ENCODE results near the gene COA5.

Gene COA5

DNA sequence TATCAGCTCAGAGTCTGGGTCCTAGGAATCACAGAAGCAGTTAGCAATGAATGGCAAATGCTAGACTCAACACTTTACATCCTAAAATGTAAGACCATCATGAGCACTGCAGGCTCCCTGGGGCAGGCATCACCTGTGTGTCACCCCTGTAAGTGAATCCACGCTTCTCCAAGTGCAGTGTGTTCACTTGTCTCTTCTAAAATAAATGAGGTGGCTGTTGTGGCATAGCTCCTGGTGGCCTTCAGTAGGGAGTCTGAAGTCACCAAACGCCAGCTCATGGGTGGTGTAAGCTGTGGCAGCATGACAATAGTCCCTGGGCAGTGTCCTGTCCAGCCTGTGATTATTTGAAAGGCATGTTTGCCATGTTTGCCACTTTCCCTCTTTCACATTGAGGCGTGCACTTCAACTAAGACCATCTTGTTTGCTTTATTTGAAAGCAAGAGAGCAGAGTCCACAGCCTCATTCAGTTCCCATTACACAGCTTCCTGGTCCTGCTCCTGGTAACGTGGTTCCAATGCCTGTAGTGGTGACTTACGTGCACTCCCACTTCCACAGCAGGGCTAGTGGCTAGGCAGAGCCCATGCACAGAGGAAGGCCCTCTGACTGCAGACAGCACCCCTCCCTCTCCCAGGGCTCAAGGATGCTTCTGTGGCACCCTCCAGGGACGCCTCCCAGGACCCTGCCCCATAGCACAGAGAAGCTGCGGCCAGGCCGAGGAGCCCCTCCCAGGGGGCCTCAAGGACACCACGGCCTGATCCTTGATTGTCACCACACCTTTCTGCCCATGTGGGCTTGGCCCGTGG, 24.3 kb downstream of the COA5 start:
- Histone ChIP-seq H3K4me1 (no peaks in the 10 kb centered on the region), H3K4me2 (ENCODE audit: low read length) (no peak overlapping the region), H3K79me2 (no peaks in the 10 kb centered on the region), H2AFZ (no peak overlapping the region), H3K9me3 (ENCODE audit: control insufficient read depth, low read length) (no peaks in the 10 kb centered on the region), H3K27ac (no peak overlapping the region), H3K36me3 (ENCODE audit: control insufficient read depth, insufficient read depth, low read length) (no peaks in the 10 kb centered on the region), H3K9ac (no peak overlapping the region), H3K27me3 (ENCODE audit: control insufficient read depth, insufficient read depth, low read length) (no peaks in the 10 kb centered on the region), H3K4me3 (ENCODE audit: low read depth, low read length) (no peak overlapping the region)
- TF ChIP-seq, protein P1, sequence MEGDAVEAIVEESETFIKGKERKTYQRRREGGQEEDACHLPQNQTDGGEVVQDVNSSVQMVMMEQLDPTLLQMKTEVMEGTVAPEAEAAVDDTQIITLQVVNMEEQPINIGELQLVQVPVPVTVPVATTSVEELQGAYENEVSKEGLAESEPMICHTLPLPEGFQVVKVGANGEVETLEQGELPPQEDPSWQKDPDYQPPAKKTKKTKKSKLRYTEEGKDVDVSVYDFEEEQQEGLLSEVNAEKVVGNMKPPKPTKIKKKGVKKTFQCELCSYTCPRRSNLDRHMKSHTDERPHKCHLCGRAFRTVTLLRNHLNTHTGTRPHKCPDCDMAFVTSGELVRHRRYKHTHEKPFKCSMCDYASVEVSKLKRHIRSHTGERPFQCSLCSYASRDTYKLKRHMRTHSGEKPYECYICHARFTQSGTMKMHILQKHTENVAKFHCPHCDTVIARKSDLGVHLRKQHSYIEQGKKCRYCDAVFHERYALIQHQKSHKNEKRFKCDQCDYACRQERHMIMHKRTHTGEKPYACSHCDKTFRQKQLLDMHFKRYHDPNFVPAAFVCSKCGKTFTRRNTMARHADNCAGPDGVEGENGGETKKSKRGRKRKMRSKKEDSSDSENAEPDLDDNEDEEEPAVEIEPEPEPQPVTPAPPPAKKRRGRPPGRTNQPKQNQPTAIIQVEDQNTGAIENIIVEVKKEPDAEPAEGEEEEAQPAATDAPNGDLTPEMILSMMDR (IDR thresholded peaks at IDR 0.05), result no peak

DNA sequence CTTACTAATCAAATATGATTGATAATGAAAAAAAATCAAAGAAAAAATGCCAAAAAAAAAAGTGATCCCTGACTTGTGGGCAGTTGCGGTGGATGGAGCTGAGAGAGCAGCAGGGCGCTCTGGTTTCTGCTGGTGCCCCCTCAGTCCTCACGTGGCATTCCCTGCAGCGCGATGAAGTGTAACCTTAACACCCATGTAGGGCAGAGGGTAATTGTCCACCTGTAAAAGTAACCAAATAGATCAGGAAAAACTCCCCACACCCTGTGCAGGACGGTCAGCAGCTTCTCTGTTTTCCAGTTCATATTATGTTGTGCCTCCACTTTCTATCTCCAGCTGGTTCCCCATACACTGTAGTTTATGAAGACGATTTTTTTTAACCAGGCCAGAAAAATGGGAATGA, 25.0 kb downstream of the COA5 start:
- Histone ChIP-seq H3K27ac (no peak overlapping the region), H3K4me1 (no peaks in the 10 kb centered on the region), H2AFZ (no peak overlapping the region), H3K79me2 (no peaks in the 10 kb centered on the region), H3K9me3 (ENCODE audit: control insufficient read depth, low read length) (no peaks in the 10 kb centered on the region), H3K27me3 (ENCODE audit: control insufficient read depth, insufficient read depth, low read length) (no peaks in the 10 kb centered on the region), H3K4me3 (ENCODE audit: low read depth, low read length) (no peak overlapping the region), H3K9ac (no peak overlapping the region), H3K4me2 (ENCODE audit: low read length) (no peak overlapping the region), H3K36me3 (ENCODE audit: control insufficient read depth, insufficient read depth, low read length) (no peaks in the 10 kb centered on the region)
- TF ChIP-seq, protein P1 (IDR thresholded peaks at IDR 0.05), result no peak

DNA sequence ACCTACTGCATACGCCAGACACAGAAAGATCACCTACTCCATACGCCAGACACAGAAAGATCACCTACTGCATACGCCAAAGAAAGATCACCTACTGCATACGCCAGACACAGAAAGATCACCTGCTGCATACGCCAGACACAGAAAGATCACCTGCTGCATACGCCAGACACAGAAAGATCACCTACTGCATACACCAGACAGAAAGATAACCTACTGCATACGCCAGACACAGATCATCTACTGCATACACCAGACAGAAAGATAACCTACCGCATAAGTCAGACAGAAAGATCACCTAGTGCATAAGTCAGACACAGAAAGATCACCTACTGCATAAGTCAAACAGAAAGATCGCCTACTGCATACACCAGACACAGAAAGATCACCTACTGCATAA, 25.8 kb downstream of the COA5 start:
- no peak overlapping the region for H3K9ac ChIP-seq
- TF ChIP-seq, protein P1 (IDR thresholded peaks at IDR 0.05), result no peak
- no peaks in the 10 kb centered on the region for H3K27me3 ChIP-seq (ENCODE audit: control insufficient read depth, insufficient read depth, low read length)
- no peaks in the 10 kb centered on the region for H3K79me2 ChIP-seq
- H2AFZ ChIP-seq, result no peak overlapping the region
- H3K4me3 ChIP-seq (ENCODE audit: low read depth, low read length), result no peak overlapping the region
- no peaks in the 10 kb centered on the region for H3K4me1 ChIP-seq
- no peak overlapping the region for H3K27ac ChIP-seq
- H3K4me2 ChIP-seq (ENCODE audit: low read length), result no peak overlapping the region
- no peaks in the 10 kb centered on the region for H3K36me3 ChIP-seq (ENCODE audit: control insufficient read depth, insufficient read depth, low read length)
- H3K9me3 ChIP-seq (ENCODE audit: control insufficient read depth, low read length), result no peaks in the 10 kb centered on the region

DNA sequence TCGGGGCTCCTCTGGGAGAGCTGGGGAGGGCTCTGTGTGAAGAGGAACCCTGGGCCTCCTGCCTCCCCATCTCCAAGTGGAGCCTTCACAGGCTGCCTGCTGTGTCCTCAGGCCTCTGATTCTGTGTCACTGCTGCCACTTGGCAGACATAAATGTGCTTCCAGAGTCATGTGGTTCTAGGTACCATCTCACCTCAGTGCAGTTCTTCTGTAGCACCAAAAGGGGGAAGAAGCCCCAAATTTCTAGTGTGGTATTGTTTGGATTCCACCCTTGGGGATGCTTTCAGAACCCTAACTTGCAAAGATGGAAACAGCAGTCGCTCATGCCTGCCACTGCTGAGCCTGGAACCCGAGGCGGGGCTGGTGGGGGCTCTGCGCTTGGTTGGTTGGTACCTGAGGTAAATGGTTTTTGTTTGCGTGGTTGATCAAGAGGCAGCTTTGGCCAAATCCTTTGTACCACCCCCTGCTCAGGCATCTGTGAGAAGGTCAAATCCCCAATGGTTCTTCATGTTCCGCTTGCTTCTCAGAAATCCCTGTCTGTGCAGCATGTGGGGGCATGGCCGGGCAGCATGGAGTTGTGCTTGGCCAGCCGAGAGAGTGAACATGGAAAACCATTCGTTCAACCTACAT, 27.5 kb downstream of the COA5 start:
- Histone ChIP-seq H3K4me3 (ENCODE audit: low read depth, low read length) (no peak overlapping the region), H3K27me3 (ENCODE audit: control insufficient read depth, insufficient read depth, low read length) (no peaks in the 10 kb centered on the region), H3K4me1 (no peaks in the 10 kb centered on the region), H2AFZ (no peak overlapping the region), H3K27ac (no peak overlapping the region), H3K79me2 (no peaks in the 10 kb centered on the region), H3K9ac (no peak overlapping the region), H3K9me3 (ENCODE audit: control insufficient read depth, low read length) (no peaks in the 10 kb centered on the region), H3K36me3 (ENCODE audit: control insufficient read depth, insufficient read depth, low read length) (no peaks in the 10 kb centered on the region), H3K4me2 (ENCODE audit: low read length) (no peak overlapping the region)
- TF ChIP-seq, protein P1 (IDR thresholded peaks at IDR 0.05), result no peak
